H1 (cell line): ENCODE results near the gene METTL6. TPM values are rescaled to one million over a fixed set of nuclear protein-coding genes. Genes with fewer than 3 reads are reported as not detected.

Experiments
- CREB1 ChIP-seq: IDR thresholded peaks from 2 replicates; pipeline ENCODE4 v1.6.1; 2012; ENCODE audit warnings: inconsistent platforms
- EZH2 ChIP-seq: fragments of 200-600 bp; sonication (generic); IDR thresholded peaks from 2 replicates; pipeline ENCODE4 v1.7.1; 2012; ENCODE audit warnings: low read depth, mild to moderate bottlenecking, moderate library complexity, low read length, inconsistent platforms; ENCODE audit not compliant: severe bottlenecking
- SIN3A ChIP-seq, 2 experiments: IDR thresholded peaks in 1 of 2; conservative IDR thresholded peaks in 1 of 2; 2 replicates each; pipeline ENCODE4 v1.6.1; 2011 to 2012; ENCODE audit warnings: low read length in 2 of 2, improper control_type of control experiment in 1 of 2, low read depth in 1 of 2, mild to moderate bottlenecking in 1 of 2
- polyA plus RNA-seq, 7 experiments: library from polyadenylated mRNA; depleted of rRNA in 3 of 7; stranded (reverse) in 5 of 7; unstranded in 2 of 7; fragments of >200 nt in 5 of 7; fragments of 200-250 nt in 2 of 7; gene quantifications; 1 replicate in 5 of 7; 2 replicates in 1 of 7; 4 replicates in 1 of 7; pipeline versions ENCODE4 v1.2.1 to v1.2.3, GENCODE V29; 2011 to 2013; ENCODE audit warnings: missing spikeins in 2 of 7, mixed read lengths in 2 of 7
- total RNA-seq: library from RNA; stranded (reverse); fragmentation: NEBNext Ultra II Directional; extraction: Animal tissue kit (Norgen Biotek cat#: 25700); gene quantifications from 2 replicates; pipeline ENCODE4 v1.2.1, GENCODE V29; 2021

Gene METTL6
- total and polyA plus RNA-seq, 2 of the 8 experiments (the other 6 are each of a cell fraction or from before 2014, with no cell fraction given), result 18.4 to 20.0 TPM

GRCh38 chr3:15450438-15451215, 23.3 kb upstream of the METTL6 start (continued):
- no peak for TF ChIP-seq SIN3A (conservative IDR thresholded peaks at IDR 0.05 in 1 of 2, IDR thresholded peaks at IDR 0.05 in 1 of 2; ENCODE audit: low read depth in 1 of 2, low read length in 2 of 2)
- TF ChIP-seq CREB1, result no peak
- no peak for TF ChIP-seq EZH2
